ENCODE measurements around the gene CCDC187.

DNA sequence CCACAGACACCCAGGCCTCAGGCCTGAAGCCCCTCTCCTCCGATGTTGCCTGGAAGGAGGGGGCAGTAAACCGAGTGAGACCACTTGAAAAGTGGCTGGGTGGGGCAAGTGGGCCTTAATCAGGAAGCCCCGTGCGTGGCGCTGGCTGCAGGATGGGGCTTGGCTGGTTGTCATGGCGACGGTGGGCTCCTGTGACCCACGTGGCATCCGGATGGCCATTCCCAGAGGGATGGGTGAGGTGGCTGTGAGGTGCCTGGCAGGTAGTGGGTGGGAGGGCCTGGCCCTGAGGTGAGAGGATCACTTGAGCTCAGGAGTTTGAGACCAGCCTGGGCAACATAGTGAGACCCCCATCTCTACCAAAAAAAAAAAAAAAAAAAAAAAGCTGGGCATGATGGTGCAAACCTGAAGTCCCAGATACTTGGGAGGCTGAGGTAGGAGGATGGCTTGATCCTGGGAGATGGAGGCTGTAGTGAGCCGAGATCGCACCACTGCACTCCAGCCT is 28.6 kb upstream of the CCDC187 start:
- TF ChIP-seq CTCF (IDR thresholded peaks at IDR 0.05) (no peak), EZH2 (IDR thresholded peaks at IDR 0.05) (no peak)
